ENCODE measurements around the gene EDN3.

GRCh38 chr20:59359906-59360725, 59.7 kb downstream of the EDN3 start:
- TF ChIP-seq EZH2phosphoT487 (IDR thresholded peaks at IDR 0.05; ENCODE audit: unreplicated experiment), result no peak
- no peak for TF ChIP-seq REST (IDR thresholded peaks at IDR 0.05; ENCODE audit: unreplicated experiment)
- TF ChIP-seq CTCF (conservative IDR thresholded peaks at IDR 0.05; ENCODE audit: low read depth in 2 of 2), result no peak
- no peak for TF ChIP-seq EZH2 (IDR thresholded peaks at IDR 0.05; ENCODE audit: low read depth, unreplicated experiment)

Measured in GM23338 (cell line).